BLaER1 (cell line): ENCODE results near the gene MOB3B.
"Not testable (repeated sequence)": the region's sequence is repeated elsewhere in the genome, so short reads cannot be mapped to it uniquely, and the experiment has no call there.

Experiments used
- H3K27ac ChIP-seq: shearing (Covaris generic); formaldehyde crosslinking; 2 replicates; pipeline ENCODE4 v1.8.1; 2022
- H3K27me3 ChIP-seq: shearing (Covaris generic); formaldehyde crosslinking; 2 replicates; pipeline ENCODE4 v1.8.1; 2022
- H3K36me3 ChIP-seq: shearing (Covaris generic); formaldehyde crosslinking; 2 replicates; pipeline ENCODE4 v1.8.1; 2022
- H3K4me1 ChIP-seq: shearing (Covaris generic); formaldehyde crosslinking; 2 replicates; pipeline ENCODE4 v1.8.1; 2022
- H3K4me2 ChIP-seq: shearing (Covaris generic); formaldehyde crosslinking; 2 replicates; pipeline ENCODE4 v1.8.1; 2022
- H3K4me3 ChIP-seq: shearing (Covaris generic); formaldehyde crosslinking; 2 replicates; pipeline ENCODE4 v1.8.1; 2022
- H3K9ac ChIP-seq: shearing (Covaris generic); formaldehyde crosslinking; 2 replicates; pipeline ENCODE4 v1.8.1; 2022
- H3K9me3 ChIP-seq: shearing (Covaris generic); formaldehyde crosslinking; 2 replicates; pipeline ENCODE4 v1.8.1; 2022
- H4K20me1 ChIP-seq: shearing (Covaris generic); formaldehyde crosslinking; 2 replicates; pipeline ENCODE4 v1.8.1; 2022
- Cebpa-rat ChIP-seq: shearing (Covaris generic); IDR thresholded peaks from 2 replicates; pipeline ENCODE4 v1.8.1; 2022

Gene MOB3B

GRCh38 chr9:27504259-27504658 is 25.4 kb downstream of the MOB3B start:
- Histone ChIP-seq H3K9me3 (peaks cover 6% of the 10 kb centered on the region), H3K9ac (no peak overlapping the region), H3K4me3 (no peak overlapping the region), H3K27me3 (no peaks in the 10 kb centered on the region), H4K20me1 (no peaks in the 10 kb centered on the region), H3K27ac (no peak overlapping the region), H3K4me1 (no peaks in the 10 kb centered on the region), H3K36me3 (no peaks in the 10 kb centered on the region), H3K4me2 (no peak overlapping the region)
- no peak for TF ChIP-seq Cebpa-rat

GRCh38 chr9:27503623-27504022 is 26.0 kb downstream of the MOB3B start:
- Histone ChIP-seq H4K20me1 (no peaks in the 10 kb centered on the region), H3K9ac (no peak overlapping the region), H3K4me3 (no peak overlapping the region), H3K27ac (no peak overlapping the region), H3K36me3 (no peaks in the 10 kb centered on the region), H3K4me1 (no peaks in the 10 kb centered on the region), H3K27me3 (no peaks in the 10 kb centered on the region), H3K4me2 (no peak overlapping the region), H3K9me3 (peaks cover 6% of the 10 kb centered on the region)
- TF ChIP-seq Cebpa-rat: no peak

GRCh38 chr9:27500902-27501301 is 28.7 kb downstream of the MOB3B start:
- H3K27me3 ChIP-seq, H4K20me1 ChIP-seq, H3K4me3 ChIP-seq, H3K9me3 ChIP-seq, H3K4me2 ChIP-seq, H3K9ac ChIP-seq, H3K27ac ChIP-seq, H3K36me3 ChIP-seq, H3K4me1 ChIP-seq: not testable (repeated sequence)

DNA sequence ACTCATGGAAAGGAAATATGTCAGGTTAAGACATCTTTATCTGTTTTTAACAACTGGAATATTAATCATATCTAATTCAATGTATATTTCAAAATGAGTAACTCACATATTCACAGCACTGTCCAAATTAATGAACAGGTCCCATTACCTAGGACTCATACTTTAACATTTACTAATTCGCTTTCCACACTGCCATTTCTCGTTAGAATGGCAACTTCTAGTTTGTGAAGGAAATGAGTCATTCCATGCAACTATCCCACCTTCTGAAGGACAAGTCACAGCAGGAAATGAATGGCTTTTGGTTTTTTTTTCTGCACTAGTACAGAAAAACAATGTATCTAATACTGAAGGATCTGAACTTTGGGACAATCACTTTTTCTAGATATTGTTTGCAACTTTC is 30.2 kb downstream of the MOB3B start:
- no peak overlapping the region for H3K4me2 ChIP-seq
- H3K4me3 ChIP-seq: no peak overlapping the region
- H3K4me1 ChIP-seq: no peaks in the 10 kb centered on the region

GRCh38 chr9:27497883-27498417 is 31.7 kb downstream of the MOB3B start:
- H3K27ac ChIP-seq: no peak overlapping the region
- no peak for TF ChIP-seq Cebpa-rat
- H3K9me3 ChIP-seq: peaks cover 29% of the 10 kb centered on the region
- H3K4me1 ChIP-seq: no peaks in the 10 kb centered on the region
- no peaks in the 10 kb centered on the region for H4K20me1 ChIP-seq
- no peak overlapping the region for H3K9ac ChIP-seq
- H3K27me3 ChIP-seq: no peaks in the 10 kb centered on the region
- no peak overlapping the region for H3K4me3 ChIP-seq
- 0 out of 2 replicates have a peak, but pooled peaks cover 8% of the 10 kb centered on the region for H3K36me3 ChIP-seq
- H3K4me2 ChIP-seq: no peak overlapping the region

More for the DNA sequence above, 30.2 kb downstream of the MOB3B start:
- no peak overlapping the region for H3K9ac ChIP-seq
- H4K20me1 ChIP-seq: no peaks in the 10 kb centered on the region
- H3K27me3 ChIP-seq: no peaks in the 10 kb centered on the region
- peaks cover 15% of the 10 kb centered on the region for H3K9me3 ChIP-seq
- H3K36me3 ChIP-seq: 0 out of 2 replicates have a peak, but pooled peaks cover 7% of the 10 kb centered on the region
- no peak for TF ChIP-seq Cebpa-rat
- no peak overlapping the region for H3K27ac ChIP-seq

GRCh38 chr9:27496135-27496504 is 33.5 kb downstream of the MOB3B start:
- no peak overlapping the region for H3K27ac ChIP-seq
- no peaks in the 10 kb centered on the region for H3K27me3 ChIP-seq
- no peak overlapping the region for H3K4me3 ChIP-seq
- no peak overlapping the region for H3K9ac ChIP-seq
- no peak for TF ChIP-seq Cebpa-rat
- H3K4me2 ChIP-seq: no peak overlapping the region
- peaks cover 10% of the 10 kb centered on the region for H3K4me1 ChIP-seq
- H4K20me1 ChIP-seq: no peaks in the 10 kb centered on the region
- H3K9me3 ChIP-seq: peaks cover 32% of the 10 kb centered on the region
- H3K36me3 ChIP-seq: 0 out of 2 replicates have a peak, but pooled peaks cover 8% of the 10 kb centered on the region

- H4K20me1 ChIP-seq: no peaks in the 10 kb centered on the region
- 0 out of 2 replicates have a peak, but pooled peaks cover 8% of the 10 kb centered on the region for H3K36me3 ChIP-seq
- no peak overlapping the region for H3K27ac ChIP-seq
- no peaks in the 10 kb centered on the region for H3K27me3 ChIP-seq
- peaks cover 15% of the 10 kb centered on the region for H3K4me1 ChIP-seq
- peaks cover 28% of the 10 kb centered on the region for H3K9me3 ChIP-seq
- H3K9ac ChIP-seq: no peak overlapping the region
- no peak overlapping the region for H3K4me3 ChIP-seq
- TF ChIP-seq Cebpa-rat: no peak
- no peak overlapping the region for H3K4me2 ChIP-seq
These were observed 34.0 kb downstream of the MOB3B start for GRCh38 chr9:27495480-27496134.

DNA sequence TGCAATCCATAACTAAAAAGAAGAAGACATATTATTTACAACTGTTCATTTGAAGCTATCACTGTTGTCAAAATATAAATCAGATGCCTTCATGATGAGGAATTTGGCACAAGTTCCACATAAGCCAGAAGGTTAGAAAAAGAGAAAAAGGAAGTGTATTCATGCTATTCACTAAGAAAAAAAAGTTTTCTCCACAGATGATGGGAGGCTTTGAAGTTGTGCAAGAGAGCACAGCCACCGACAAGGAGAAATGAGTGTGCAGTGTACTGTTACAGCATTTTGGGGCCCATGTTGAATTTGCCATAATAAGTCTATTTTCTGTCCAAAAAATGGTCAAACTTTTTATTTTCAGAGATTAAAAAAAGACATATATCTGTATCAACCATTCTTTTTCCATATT is 38.5 kb downstream of the MOB3B start:
- Histone ChIP-seq H3K9me3 (peaks cover 28% of the 10 kb centered on the region), H3K9ac (no peak overlapping the region), H4K20me1 (no peaks in the 10 kb centered on the region), H3K4me3 (no peak overlapping the region), H3K4me1 (peaks cover 59% of the 10 kb centered on the region), H3K36me3 (0 out of 2 replicates have a peak, but pooled peaks cover 8% of the 10 kb centered on the region), H3K4me2 (peak overlapping the region; percentile 76), H3K27ac (no peak overlapping the region), H3K27me3 (no peaks in the 10 kb centered on the region)
- peak; percentile 30; the same call in 1 of the 2 replicates for TF ChIP-seq Cebpa-rat

DNA sequence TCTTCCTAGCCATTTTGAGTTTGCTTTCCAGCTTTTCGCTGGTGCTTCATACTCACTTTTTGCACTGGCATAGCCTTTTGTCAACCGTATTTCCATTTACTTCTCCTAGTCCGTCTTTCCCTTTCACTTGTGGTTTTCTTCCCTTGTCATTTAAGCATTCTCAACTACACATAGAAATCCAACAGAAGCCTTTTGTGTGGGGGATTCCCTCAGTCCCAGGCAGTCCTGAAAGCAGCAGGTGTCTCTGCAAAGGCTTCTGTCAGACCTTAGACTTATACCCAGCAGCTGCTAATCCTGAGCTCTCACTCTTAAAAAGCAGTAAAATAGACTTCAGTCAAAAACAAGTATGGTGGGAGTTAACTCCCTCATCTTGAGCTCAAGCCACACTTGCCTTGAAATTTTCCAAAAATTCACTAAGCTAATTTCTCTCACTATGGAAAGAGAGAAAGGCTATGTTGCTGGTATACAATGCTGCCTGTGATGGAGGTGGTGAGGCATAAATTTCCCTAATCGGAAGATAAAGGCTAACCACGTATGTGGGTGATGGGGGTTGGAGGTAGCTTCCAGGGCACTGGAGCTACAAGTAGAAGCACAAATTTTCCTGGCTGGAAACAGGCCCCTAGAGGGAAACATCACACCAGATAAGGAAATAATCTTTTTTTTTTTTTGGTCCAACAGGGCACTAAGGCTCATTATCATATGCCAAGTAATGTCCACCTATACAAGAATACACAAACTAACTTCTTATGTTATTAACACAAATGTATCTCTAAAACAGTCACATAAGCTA is 40.3 kb downstream of the MOB3B start:
- no peak overlapping the region for H3K4me3 ChIP-seq
- no peak for TF ChIP-seq Cebpa-rat
- H3K9me3 ChIP-seq: peaks cover 17% of the 10 kb centered on the region
- H4K20me1 ChIP-seq: no peaks in the 10 kb centered on the region
- H3K9ac ChIP-seq: no peak overlapping the region
- no peaks in the 10 kb centered on the region for H3K36me3 ChIP-seq
- peaks cover 78% of the 10 kb centered on the region for H3K4me1 ChIP-seq
- peak overlapping the region; percentile 57 for H3K27ac ChIP-seq
- H3K27me3 ChIP-seq: no peaks in the 10 kb centered on the region
- peak overlapping the region; percentile 76 for H3K4me2 ChIP-seq

DNA sequence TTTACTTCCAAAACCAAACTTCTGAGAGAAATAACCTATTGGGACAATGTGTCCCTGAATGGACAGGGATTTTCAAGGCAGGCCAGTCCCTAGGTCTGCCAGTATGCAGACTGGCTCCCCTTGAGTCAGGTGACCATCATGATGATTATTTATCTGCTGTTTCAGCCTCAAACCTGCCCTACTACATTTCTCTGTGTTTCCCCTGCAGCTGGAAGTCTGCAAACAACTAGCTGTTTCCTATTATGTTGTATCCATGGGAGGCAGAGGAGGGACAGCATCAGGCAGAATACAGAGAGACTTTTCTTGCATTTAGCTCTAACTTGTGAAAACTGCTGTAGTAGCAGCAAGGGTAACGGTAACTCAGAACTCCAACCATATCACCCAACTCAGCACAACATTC is 41.7 kb downstream of the MOB3B start:
- Histone ChIP-seq H3K9ac (no peak overlapping the region), H3K27ac (no peak overlapping the region), H4K20me1 (no peaks in the 10 kb centered on the region), H3K27me3 (no peaks in the 10 kb centered on the region), H3K9me3 (peaks cover 5% of the 10 kb centered on the region; the same call in 1 of the 2 replicates), H3K4me3 (no peak overlapping the region), H3K4me2 (peak overlapping the region; percentile 76), H3K4me1 (peaks cover 88% of the 10 kb centered on the region), H3K36me3 (no peaks in the 10 kb centered on the region)
- TF ChIP-seq Cebpa-rat: no peak
